ENCODE data around the gene F10. TPM values are rescaled to one million over a fixed set of nuclear protein-coding genes. Genes with fewer than 3 reads are reported as not detected.

The F10 gene
- 10 to 100 TPM; 19.9 to 33.7 TPM for total RNA-seq
- 31.9 TPM for polyA plus RNA-seq (ENCODE audit: insufficient read depth, low read depth, low replicate concordance)
- long read RNA-seq, donor 1, transcript F10-202 (8 exons, 1,517 nt), result major isoform, 5 of 6 reads
- long read RNA-seq, donor 1, partial matches to known transcripts, result 0 of 6 reads
- long read RNA-seq, donor 1, other reads (novel, unspliced or antisense), result 0 of 6 reads
- long read RNA-seq, donor 2, transcript F10-202 (8 exons, 1,517 nt), result major isoform, 8 of 10 reads
- long read RNA-seq, donor 2, partial matches to known transcripts, result 0 of 10 reads
- long read RNA-seq, donor 2, other reads (novel, unspliced or antisense), result 0 of 10 reads

DNA sequence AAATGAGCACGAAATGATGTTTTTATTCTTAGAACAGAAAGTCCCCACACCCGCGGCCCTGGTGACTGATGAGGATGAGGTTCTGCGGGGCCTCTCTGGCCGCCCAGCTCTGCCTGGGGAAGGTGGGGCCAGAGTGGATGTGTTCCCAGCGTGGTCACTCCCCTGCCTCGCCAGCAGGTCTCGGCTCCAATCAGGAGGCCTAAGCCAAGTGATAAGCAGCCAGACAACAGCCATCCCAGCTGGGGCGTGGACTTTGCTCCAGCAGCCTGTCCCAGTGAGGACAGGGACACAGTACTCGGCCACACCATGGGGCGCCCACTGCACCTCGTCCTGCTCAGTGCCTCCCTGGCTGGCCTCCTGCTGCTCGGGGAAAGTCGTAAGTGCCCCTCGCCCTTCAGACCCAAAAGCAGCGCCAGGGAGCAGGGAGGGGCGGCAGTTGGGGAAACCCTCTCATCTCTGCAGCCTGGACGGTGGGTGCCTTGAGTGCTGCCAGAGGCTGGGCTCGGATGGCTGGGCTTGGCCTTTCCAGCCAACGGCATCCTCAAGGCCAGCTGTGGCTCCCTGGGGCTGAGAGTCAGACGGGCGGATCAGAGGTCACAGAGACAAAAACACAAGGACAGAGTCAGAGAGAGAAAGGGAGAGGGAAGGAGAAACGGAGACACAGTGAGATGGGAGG is at the start of gene F10:
Gene F10 (plus strand): TSS at position 250 of the 676 bp plus-strand sequence. CDS start 57 bp downstream, at position 307.
- TF ChIP-seq CTCF (IDR thresholded peaks at IDR 0.05), result peak in 1 of 3 experiments; percentile 27
- TF ChIP-seq POLR2A (IDR thresholded peaks at IDR 0.05), result no peak
- Histone ChIP-seq H3K9me3 (no peaks in the 10 kb centered on the region), H3K36me3 (ENCODE audit: low read depth, missing control alignments) (no peaks in the 10 kb centered on the region), H3K27ac (peak within 1 kb of the TSS; percentile 82 to 89), H3K4me1 (peaks cover 8% of the 10 kb centered on the region), H3K4me3 (peak within 1 kb of the TSS; percentile 9 to 15), H3K27me3 (no peaks in the 10 kb centered on the region)
- intact Hi-C loops (cut with DNase I; ENCODE audit: low total_unique reads), result no loop called here
- peak; percentile 79 for DNase-seq
- 25 to 33% methylated on average over 23 of the region's 23 CpGs for WGBS, 2 donors

- no peak for DNase-seq
- Histone ChIP-seq H3K4me1 (no peaks in the 10 kb centered on the region), H3K36me3 (ENCODE audit: low read depth, missing control alignments) (no peaks in the 10 kb centered on the region), H3K4me3 (no peak overlapping the region), H3K27ac (no peak overlapping the region), H3K27me3 (no peaks in the 10 kb centered on the region), H3K9me3 (no peaks in the 10 kb centered on the region)
- intact Hi-C loops (cut with DNase I; ENCODE audit: low total_unique reads), result no loop called here
- 91 to 93% methylated on average over 11 of the region's 11 CpGs for WGBS, 2 donors
- no peak for TF ChIP-seq CTCF (IDR thresholded peaks at IDR 0.05)
- no peak for TF ChIP-seq POLR2A (IDR thresholded peaks at IDR 0.05)
These were observed 48.7 kb upstream of the F10 start for GRCh38 chr13:113073942-113074341.

- Histone ChIP-seq H3K9me3 (no peaks in the 10 kb centered on the region), H3K4me1 (no peaks in the 10 kb centered on the region), H3K36me3 (ENCODE audit: low read depth, missing control alignments) (no peaks in the 10 kb centered on the region), H3K27ac (no peak overlapping the region), H3K27me3 (no peaks in the 10 kb centered on the region), H3K4me3 (no peak overlapping the region)
- TF ChIP-seq CTCF (IDR thresholded peaks at IDR 0.05), result no peak
- no peak for TF ChIP-seq POLR2A (IDR thresholded peaks at IDR 0.05)
- no peak for DNase-seq
- 83 to 95% methylated on average over 4 to 18 of the region's 18 CpGs for WGBS, 2 donors
- intact Hi-C loops (cut with DNase I; ENCODE audit: low total_unique reads), result no loop called here
These were observed 48.2 kb upstream of the F10 start for GRCh38 chr13:113074401-113074800.

DNA sequence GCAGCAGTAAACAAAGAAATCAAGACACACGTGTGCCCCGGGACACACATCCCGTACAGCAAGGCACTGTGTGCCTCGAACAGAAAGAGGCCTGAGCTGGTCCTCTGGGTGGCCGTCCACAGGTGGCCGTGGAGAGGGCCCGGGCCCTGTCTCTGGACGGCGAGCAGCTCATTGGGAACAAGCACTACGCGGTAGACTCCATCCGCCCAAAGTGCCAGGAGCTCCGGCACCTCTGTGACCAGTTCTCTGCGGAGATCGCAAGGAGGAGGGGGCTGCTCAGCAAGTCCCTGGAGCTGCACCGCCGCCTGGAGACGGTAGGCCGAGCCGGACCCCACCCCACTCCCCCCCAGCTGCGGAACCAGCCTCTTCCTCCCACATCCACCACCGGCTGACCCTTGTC is 47.7 kb upstream of the F10 start:
- TF ChIP-seq CTCF (IDR thresholded peaks at IDR 0.05) (no peak), POLR2A (IDR thresholded peaks at IDR 0.05) (no peak)
- 93 to 97% methylated on average over 7 to 22 of the region's 22 CpGs for WGBS, 2 donors
- intact Hi-C loops (cut with DNase I; ENCODE audit: low total_unique reads), result no loop called here
- no peak overlapping the region for H3K4me3 ChIP-seq
- no peak overlapping the region for H3K27ac ChIP-seq
- H3K9me3 ChIP-seq, result no peaks in the 10 kb centered on the region
- no peak for DNase-seq
- H3K4me1 ChIP-seq, result no peaks in the 10 kb centered on the region
- H3K27me3 ChIP-seq, result no peaks in the 10 kb centered on the region
- no peaks in the 10 kb centered on the region for H3K36me3 ChIP-seq (ENCODE audit: low read depth, missing control alignments)
